HL-60/S4 treated with phorbol 12-myristate 13-acetate at 8.2 ng/mL for 4 days and 3 days (cell line): ENCODE measurements around the gene LSM7.
"Not testable (repeated sequence)": the region's sequence is repeated elsewhere in the genome, so short reads cannot be mapped to it uniquely, and the experiment has no call there.

ENCODE experiments used
- in situ Hi-C: fragments of 300-500 bp; cut with MboI; formaldehyde crosslinking; loops from 2 replicates; pipeline ENCODE4 v1.15.0; 2022; ENCODE audit warnings: low sequenced_read_pairs

LSM7 gene

DNA sequence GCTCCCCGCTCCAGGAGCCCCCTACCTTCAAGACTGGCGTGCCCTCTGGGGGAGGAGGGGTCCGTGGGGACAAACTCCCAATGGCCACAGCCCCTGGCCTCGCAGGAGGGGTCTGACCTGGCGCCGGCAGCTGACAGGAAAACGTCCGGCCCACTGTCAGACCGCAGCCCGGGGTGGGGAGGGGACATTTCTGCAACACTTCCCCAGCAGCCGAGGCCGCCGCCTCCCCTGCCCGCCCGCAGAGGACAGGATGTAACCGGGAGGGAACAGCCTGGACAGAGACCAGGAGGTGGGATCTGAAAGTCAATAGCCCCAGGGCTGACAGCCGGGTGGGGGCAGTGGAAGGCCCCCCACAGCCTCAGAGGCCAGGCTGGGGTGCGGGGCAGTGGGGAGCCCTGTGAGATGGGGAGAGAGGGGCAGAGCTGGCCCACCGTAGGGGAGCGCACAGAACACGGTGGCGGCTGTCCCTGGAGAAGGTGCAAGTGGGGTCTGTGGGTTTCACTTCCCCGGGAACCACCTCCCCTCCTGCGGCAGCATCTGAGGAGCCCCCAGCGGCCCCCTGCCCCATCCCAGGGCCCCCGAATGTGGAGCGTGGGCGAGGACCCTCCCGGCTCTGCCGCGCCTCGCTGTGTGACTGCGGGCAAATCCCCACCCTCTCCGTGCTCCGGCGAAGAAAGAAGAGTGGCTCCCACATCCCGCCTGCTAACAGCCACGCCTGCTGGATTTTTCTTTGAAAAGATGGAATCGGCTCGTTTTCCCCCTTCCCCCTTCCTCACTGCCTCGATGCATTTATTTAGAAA, 46.1 kb downstream of the LSM7 start, which contains the start of gene PEAK3:
PEAK3 (minus strand) TSS at position 114 of the 800 bp plus-strand sequence. CDS start 1,244 bp downstream, outside the sequence.
- in situ Hi-C loops = no loop called here

GRCh38 chr19:2281265-2282061, 46.9 kb downstream of the LSM7 start:
- in situ Hi-C loops = not testable (repeated sequence)

- in situ Hi-C loops = no loop called here
Measured at GRCh38 chr19:2280633-2281264, 47.6 kb downstream of the LSM7 start.

DNA sequence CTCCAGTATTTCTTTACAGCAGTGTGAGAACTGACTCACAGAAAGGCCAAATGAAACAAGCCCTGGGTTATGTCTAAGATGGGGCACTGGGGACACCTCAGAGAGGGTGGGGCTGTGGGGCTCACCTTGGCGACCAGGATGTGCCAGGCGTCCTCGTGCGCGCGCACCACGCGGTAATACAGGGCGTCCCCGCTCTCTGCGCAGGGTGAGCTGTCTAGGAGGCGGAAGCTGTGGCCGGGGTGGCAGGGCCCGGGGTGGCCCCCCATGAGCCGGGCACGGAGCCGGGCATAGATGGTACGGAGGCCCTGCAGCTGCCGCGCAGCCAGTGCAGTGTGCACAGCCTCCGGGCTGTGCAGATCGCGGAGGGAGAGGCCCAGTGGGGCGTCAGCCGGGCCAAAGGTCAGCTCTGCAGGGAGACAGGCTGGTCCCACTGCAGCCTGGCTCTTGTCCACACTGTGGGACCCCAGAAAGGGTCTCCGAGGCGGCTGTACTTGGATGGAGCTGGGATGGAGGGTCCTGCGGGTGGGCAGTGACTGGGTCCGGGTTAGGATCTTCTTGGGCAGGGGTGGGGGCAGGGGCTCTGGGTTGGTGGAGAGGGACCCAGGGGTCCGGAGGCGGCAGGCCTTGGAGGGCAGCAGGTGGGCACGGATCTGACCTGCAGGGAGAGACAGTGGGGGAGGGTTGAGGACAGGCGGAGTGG, 49.8 kb downstream of the LSM7 start:
- in situ Hi-C loops = no loop called here

- in situ Hi-C loops = no loop called here
Measured at GRCh38 chr19:2277138-2277537, 51.2 kb downstream of the LSM7 start.

DNA sequence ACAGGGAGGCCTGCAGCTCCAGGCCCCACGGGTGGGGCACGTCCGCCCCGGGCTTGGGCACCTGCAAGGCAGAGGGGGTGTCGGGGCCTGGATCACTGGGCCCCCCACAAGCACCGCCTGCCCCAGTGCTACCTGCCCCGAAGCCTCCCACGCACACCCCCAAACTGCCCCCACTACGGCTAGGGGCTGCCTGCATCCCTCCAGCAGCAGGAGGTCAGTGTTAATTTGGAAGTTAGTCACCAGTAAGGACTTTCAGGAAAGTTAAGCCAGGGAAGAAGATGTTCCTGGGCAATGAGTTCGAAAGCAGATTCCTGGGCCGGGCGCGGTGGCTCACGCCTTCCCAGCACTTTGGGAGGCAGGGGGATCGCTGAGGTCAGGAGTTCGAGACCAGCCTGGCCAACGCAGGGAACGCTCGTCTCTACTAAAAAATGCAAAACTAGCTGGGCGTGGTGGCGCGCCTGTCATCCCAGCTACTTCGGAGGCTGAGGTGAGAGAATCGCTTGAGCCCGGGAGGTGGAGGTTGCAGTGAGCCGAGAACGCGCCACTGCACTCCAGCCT, 51.9 kb downstream of the LSM7 start:
- in situ Hi-C loops = no loop called here

GRCh38 chr19:2275588-2276428, 52.6 kb downstream of the LSM7 start:
- in situ Hi-C loops = no loop called here

DNA sequence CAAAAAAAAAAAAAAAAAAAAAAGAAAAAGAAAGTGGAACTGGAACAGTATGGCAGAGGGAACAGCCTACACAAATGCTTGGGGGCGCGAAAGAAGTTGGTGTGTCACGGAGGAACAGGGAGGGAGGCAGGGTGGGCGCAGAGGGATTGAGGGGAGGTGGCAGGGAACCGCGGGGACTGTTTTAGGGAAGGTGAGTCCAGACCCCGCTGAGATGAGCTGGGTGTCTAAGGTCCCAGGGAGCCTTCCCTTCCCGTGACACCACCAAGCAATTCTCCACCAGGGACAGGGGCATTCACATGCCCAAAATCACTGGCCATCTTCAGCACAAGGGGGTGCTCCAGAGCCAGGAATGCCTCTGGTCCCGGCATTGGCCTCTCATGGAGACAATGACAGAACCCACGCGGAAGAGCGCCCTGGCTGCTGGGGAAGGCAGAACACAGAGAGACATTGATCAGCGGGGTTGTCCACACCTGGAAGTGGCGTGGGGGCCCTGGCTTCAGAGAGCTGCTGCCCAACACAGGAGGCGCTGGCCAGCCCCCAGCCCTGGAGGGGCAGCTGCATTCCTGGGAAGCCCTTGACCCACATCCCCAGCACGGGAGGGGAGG, 53.4 kb downstream of the LSM7 start:
- in situ Hi-C loops = no loop called here

DNA sequence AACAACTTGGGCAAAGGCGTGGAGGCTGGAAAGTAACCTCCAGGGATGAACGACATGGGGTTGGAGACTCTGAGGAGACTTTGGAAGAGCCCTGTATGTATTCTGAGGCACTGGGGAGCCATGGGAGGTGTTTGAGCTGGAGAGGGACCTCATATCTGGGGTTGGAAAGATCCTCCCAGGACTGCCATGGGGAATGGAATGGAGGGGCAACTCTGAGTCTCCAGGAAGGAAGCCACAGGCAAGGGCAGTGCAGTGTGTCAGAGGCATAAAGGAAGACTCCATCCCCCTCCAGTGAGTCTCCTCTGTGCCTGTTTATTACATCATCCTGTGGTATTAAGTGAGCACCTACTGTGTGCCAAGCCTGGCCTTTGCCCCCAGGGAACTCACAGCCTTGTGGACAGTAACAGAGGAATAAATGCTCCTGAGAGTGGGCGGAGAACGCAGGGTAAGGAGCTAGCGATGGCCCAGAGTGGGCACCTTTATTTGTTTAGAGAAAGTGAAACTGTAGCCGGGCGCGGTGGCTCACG, 54.1 kb downstream of the LSM7 start:
- in situ Hi-C loops = no loop called here

- in situ Hi-C loops = no loop called here
Measured at GRCh38 chr19:2273356-2274184, 54.8 kb downstream of the LSM7 start.
